HepG2 (cell line): ENCODE data around the gene PLCB4. TPM values are rescaled to one million over a fixed set of nuclear protein-coding genes. Genes with fewer than 3 reads are reported as not detected.

Experiments
- ATAC-seq: fragments of 200-7000 bp; cut with Tn5 transposase; 3 replicates; pipeline ENCODE4 v1.9.1; 2020; ENCODE audit warnings: mild to moderate bottlenecking, moderate library complexity
- BruUV-seq: library from RNA; stranded (reverse); fragments of 400-500 nt; replicated peaks from 2 replicates; lab custom pipeline; 2021; lab: Mats Ljungman, UMichigan
- CTCF ChIA-PET: fragments of 300-600 bp; formaldehyde crosslinking; extraction: SDS; loops from one replicate; lab custom pipeline; 2021; ENCODE audit warnings: low total read pairs, inconsistent platforms, low intra/inter-chr PET ratio; lab: Yijun Ruan, JAX
- POLR2A ChIA-PET: fragments of 350-600 bp; sonication (Branson Sonifier 250); formaldehyde crosslinking; loops from one replicate; lab custom pipeline; 2020; ENCODE audit warnings: antibody characterized with exemption, inconsistent platforms; lab: Yijun Ruan, JAX
- DNase-seq: peaks from one replicate; pipeline ENCODE4 v3.0.0-alpha.2; 2015; ENCODE audit warnings: low spot score
- FAIRE-seq: peaks from 3 replicates; lab custom pipeline; 2011; peaks lifted over from hg19 to GRCh38; lab: Jason Lieb, UNC
- H2AFZ ChIP-seq: one replicate; pipeline ENCODE4 v1.6.1; 2011; ENCODE audit warnings: low read length, inconsistent platforms
- H3K27ac ChIP-seq: fragments of 300-600 bp; 3 replicates; pipeline ENCODE4 v1.8.0; 2011; ENCODE audit warnings: mixed run types, mild to moderate bottlenecking, mixed read lengths, low read length, inconsistent platforms; ENCODE audit not compliant: insufficient read depth; ENCODE audit errors: extremely low read length
- H3K27me3 ChIP-seq, 2 experiments: fragments of 200-600 bp in 1 of 2; 2 replicates in 1 of 2; 3 replicates in 1 of 2; pipeline versions ENCODE4 v1.6.0 to v1.8.0; 2011; ENCODE audit warnings: low read length in 2 of 2, mild to moderate bottlenecking in 2 of 2, moderate library complexity in 2 of 2, inconsistent platforms in 1 of 2; ENCODE audit not compliant: insufficient read depth in 2 of 2, control insufficient read depth in 1 of 2
- H3K36me3 ChIP-seq, 2 experiments: fragments of 200-600 bp in 1 of 2; replicated peaks in 1 of 2; 2 replicates in 1 of 2; 3 replicates in 1 of 2; pipeline versions ENCODE4 v1.5.1 to v1.8.0; 2011; ENCODE audit warnings: low read length in 2 of 2, inconsistent platforms in 1 of 2; ENCODE audit not compliant: insufficient read depth in 2 of 2, control insufficient read depth in 1 of 2
- H3K4me1 ChIP-seq: 2 replicates; pipeline ENCODE4 v1.5.1; 2012; ENCODE audit warnings: low read length, inconsistent platforms; ENCODE audit not compliant: insufficient read depth
- H3K4me2 ChIP-seq: 2 replicates; pipeline ENCODE4 v1.6.0; 2011; ENCODE audit warnings: low read depth, low read length, inconsistent platforms
- H3K4me3 ChIP-seq, 3 experiments: fragments of 200-600 bp in 1 of 3; sonication (generic), shearing (Covaris generic) in 1 of 3; replicated peaks in 1 of 3; 2 replicates each; pipeline ENCODE4 v1.5.1; 2011 to 2016; ENCODE audit warnings: low read length in 3 of 3, inconsistent platforms in 2 of 3, low read depth in 2 of 3, mild to moderate bottlenecking in 2 of 3, control low read depth in 1 of 3, mixed read lengths in 1 of 3; ENCODE audit not compliant: insufficient read depth in 1 of 3
- H3K79me2 ChIP-seq: one replicate; pipeline ENCODE4 v1.6.1; 2011; ENCODE audit warnings: low read length, inconsistent platforms; ENCODE audit not compliant: insufficient read depth
- H3K9ac ChIP-seq: 2 replicates; pipeline ENCODE4 v1.6.0; 2011; ENCODE audit warnings: mild to moderate bottlenecking, low read depth, low read length, inconsistent platforms; ENCODE audit not compliant: insufficient read depth
- H3K9me3 ChIP-seq: 2 replicates; pipeline ENCODE4 v1.5.1; 2012; ENCODE audit warnings: mild to moderate bottlenecking, low read length
- H4K20me1 ChIP-seq: 2 replicates; pipeline ENCODE4 v1.6.0; 2011; ENCODE audit warnings: inconsistent platforms, mild to moderate bottlenecking, low read length, moderate library complexity; ENCODE audit not compliant: insufficient read depth
- ATF5 ChIP-seq: sonication (generic); formaldehyde crosslinking; IDR thresholded peaks from 2 replicates; pipeline ENCODE4 v1.4.0; 2020; ENCODE audit warnings: mild to moderate bottlenecking, low read depth, missing genetic modification reagents
- IRF1 ChIP-seq: sonication (generic); formaldehyde crosslinking; IDR thresholded peaks from 2 replicates; pipeline ENCODE4 v1.4.0; 2020; ENCODE audit warnings: low read depth, mild to moderate bottlenecking, missing genetic modification reagents
- PHF5A ChIP-seq: IDR thresholded peaks from one replicate; pipeline ENCODE4 v1.6.1; 2018; ENCODE audit warnings: low read depth, missing genetic modification reagents; ENCODE audit not compliant: unreplicated experiment
- RFXAP ChIP-seq: sonication (generic); formaldehyde crosslinking; IDR thresholded peaks from 2 replicates; pipeline ENCODE4 v1.4.0; 2020; ENCODE audit warnings: missing genetic modification reagents, borderline replicate concordance
- TAF15 ChIP-seq: fragments of 200-400 bp; formaldehyde crosslinking; IDR thresholded peaks from one replicate; pipeline ENCODE4 v1.6.1; 2018; ENCODE audit warnings: mild to moderate bottlenecking, low read depth, low read length; ENCODE audit not compliant: poor library complexity, severe bottlenecking
- ZBTB34 ChIP-seq: sonication (generic); formaldehyde crosslinking; IDR thresholded peaks from 2 replicates; pipeline ENCODE4 v1.8.0; 2022; ENCODE audit warnings: mild to moderate bottlenecking, missing genetic modification reagents
- ZNF101 ChIP-seq: sonication (generic); formaldehyde crosslinking; IDR thresholded peaks from 2 replicates; pipeline ENCODE4 v1.4.0; 2020; ENCODE audit warnings: mild to moderate bottlenecking, low read depth, missing genetic modification reagents, borderline replicate concordance
- ZNF780A ChIP-seq: sonication (generic); formaldehyde crosslinking; IDR thresholded peaks from 2 replicates; pipeline ENCODE4 v1.8.0; 2022; ENCODE audit warnings: mild to moderate bottlenecking, missing genetic modification reagents, moderate library complexity
- ZNF790 ChIP-seq: sonication (generic); formaldehyde crosslinking; IDR thresholded peaks from 2 replicates; pipeline ENCODE4 v1.8.0; 2022; ENCODE audit warnings: missing genetic modification reagents, mild to moderate bottlenecking, borderline replicate concordance
- WGBS: methylation state at CpG from one replicate; pipeline ENCODE4 v1.1.6; 2017; ENCODE audit warnings: low lambda C conversion rate; 5-methylcytosine and 5-hydroxymethylcytosine counted together
- in situ Hi-C: cut with HindIII; loops from 2 replicates; pipeline ENCODE4 v1.10.0; 2017; ENCODE audit warnings: low pct_unique_long_range_greater_than_20kb; ENCODE audit not compliant: extremely low pct_ligation_motif_present
- intact Hi-C: fragments of 100-400 bp; cut with micrococcal nuclease; formaldehyde crosslinking; loops from one replicate; pipeline ENCODE4 v1.10.0; 2022; ENCODE audit not compliant: unreplicated experiment
- polyA plus RNA-seq, 8 experiments: library from polyadenylated mRNA; depleted of rRNA in 3 of 8; stranded (reverse) in 7 of 8; unstranded in 1 of 8; fragments of >200 nt; fragmentation: Illumina TruSeq in 4 of 8; extraction: Trizol in 4 of 8; gene quantifications; 2 replicates each; pipeline versions ENCODE4 v1.2.1 to v1.2.3, GENCODE V29; 2011 to 2016; ENCODE audit warnings: low read depth in 4 of 8, missing spikeins in 1 of 8, mixed read lengths in 1 of 8; ENCODE audit not compliant: insufficient read depth in 1 of 8
- total RNA-seq, 5 experiments: library from RNA; depleted of rRNA; stranded (reverse); fragments of >200 nt; fragmentation: Illumina TruSeq; extraction: Trizol; gene quantifications; 2 replicates each; pipeline ENCODE4 v1.2.3, GENCODE V29; 2016; ENCODE audit warnings: low read depth in 1 of 5

PLCB4 gene
- total and polyA plus RNA-seq, 2 of the 13 experiments (the other 11 are each of a cell fraction or from before 2014, with no cell fraction given): 0.01 TPM; not detected in 1

GRCh38 chr20:9149796-9150195 is 80.9 kb downstream of the PLCB4 start:
- Histone ChIP-seq H3K36me3 (no peaks in the 10 kb centered on the region), H3K27me3 (no peaks in the 10 kb centered on the region), H4K20me1 (no peaks in the 10 kb centered on the region), H3K4me1 (no peaks in the 10 kb centered on the region), H3K79me2 (no peaks in the 10 kb centered on the region), H3K4me3 (no peak overlapping the region)
- no peak for FAIRE-seq
- BruUV-seq: no TSS peak
- in situ Hi-C loops: no loop called here
- 4% methylated on average over 4 of the region's 4 CpGs for WGBS
- no peak for TF ChIP-seq ZNF780A (CRISPR knock-in tag)
- no peak for TF ChIP-seq RFXAP (CRISPR knock-in tag)
- no peak for TF ChIP-seq ZBTB34 (CRISPR knock-in tag)
- no peak for TF ChIP-seq ATF5
- TF ChIP-seq PHF5A: no peak
- TF ChIP-seq ZNF790 (CRISPR knock-in tag): no peak
- TF ChIP-seq IRF1 (CRISPR knock-in tag): no peak
- TF ChIP-seq ZNF101: no peak
- TF ChIP-seq TAF15: no peak
- TF ChIP-seq, all 625 proteins: peak for 0
- no peak for DNase-seq
- Histone ChIP-seq H3K9ac (no peak overlapping the region), H3K4me2 (no peak overlapping the region), H3K9me3 (peaks cover 12% of the 10 kb centered on the region), H3K27ac (no peak overlapping the region), H2AFZ (no peak overlapping the region)
- ChIA-PET CTCF (no interaction called here), POLR2A (no interaction called here)
- intact Hi-C loops: no loop called here
- no peak for ATAC-seq
